GM12878 (cell line): Measurements from ENCODE around the gene MAP3K5. TPM values are rescaled to one million over a fixed set of nuclear protein-coding genes. Genes with fewer than 3 reads are reported as not detected.

Experiments
- ATAC-seq: fragments of 200-7000 bp; cut with Tn5 transposase; 3 replicates; pipeline ENCODE4 v1.9.1; 2020; ENCODE audit warnings: mild to moderate bottlenecking, moderate library complexity
- BruUV-seq: library from RNA; stranded (reverse); fragments of 400-500 nt; replicated peaks from 2 replicates; lab custom pipeline; 2021; lab: Mats Ljungman, UMichigan
- CTCF ChIA-PET: fragments of 300-600 bp; sonication (Branson Sonifier 250); formaldehyde crosslinking; extraction: SDS; loops from one replicate; lab custom pipeline; 2021; ENCODE audit warnings: inconsistent platforms; lab: Yijun Ruan, JAX
- POLR2A ChIA-PET: fragments of 350-600 bp; formaldehyde crosslinking; extraction: SDS; loops from one replicate; lab custom pipeline; 2021; ENCODE audit warnings: inconsistent platforms; lab: Charles Lee
- RAD21 ChIA-PET: fragments of 300-600 bp; sonication (Branson Sonifier 250); formaldehyde crosslinking; loops from one replicate; lab custom pipeline; 2023; ENCODE audit warnings: antibody characterized with exemption; ENCODE audit not compliant: unreplicated experiment; lab: Charles Lee
- SMC1A ChIA-PET: fragments of 300-600 bp; sonication (Branson Sonifier 250); formaldehyde crosslinking; loops from one replicate; lab custom pipeline; 2023; ENCODE audit not compliant: unreplicated experiment, uncharacterized antibody; lab: Charles Lee
- DNase-seq: peaks from one replicate; pipeline ENCODE4 v3.0.0-alpha.2; 2011; ENCODE audit warnings: low read depth, low spot score
- FAIRE-seq: peaks from 3 replicates; lab custom pipeline; 2011; peaks lifted over from hg19 to GRCh38; lab: Jason Lieb, UNC
- H2AFZ ChIP-seq: 2 replicates; pipeline ENCODE4 v1.6.0; 2011; ENCODE audit warnings: low read depth, low read length, control low read depth; ENCODE audit not compliant: control insufficient read depth
- H3K27ac ChIP-seq: 2 replicates; pipeline ENCODE4 v1.5.1; 2011; ENCODE audit warnings: control low read depth; ENCODE audit not compliant: control insufficient read depth, insufficient read depth
- H3K27me3 ChIP-seq, 2 experiments: replicated peaks in 1 of 2; 2 replicates each; pipeline versions ENCODE4 v1.6.0 to v1.6.1; 2011; ENCODE audit warnings: low read length in 1 of 2; ENCODE audit not compliant: control insufficient read depth in 2 of 2, insufficient read depth in 2 of 2
- H3K36me3 ChIP-seq, 2 experiments: 2 replicates each; pipeline ENCODE4 v1.5.1; 2011; ENCODE audit warnings: low read length in 1 of 2; ENCODE audit not compliant: control insufficient read depth in 2 of 2, insufficient read depth in 2 of 2
- H3K4me1 ChIP-seq: 2 replicates; pipeline ENCODE4 v1.6.1; 2011; ENCODE audit warnings: mild to moderate bottlenecking, low read length, moderate library complexity, mixed read lengths; ENCODE audit not compliant: control insufficient read depth, insufficient read depth
- H3K4me2 ChIP-seq: 2 replicates; pipeline ENCODE4 v1.6.0; 2011; ENCODE audit warnings: control low read depth; ENCODE audit not compliant: control insufficient read depth, insufficient read depth
- H3K4me3 ChIP-seq: fragments of 200-600 bp; sonication (generic); 2 replicates; pipeline ENCODE4 v1.5.1; 2016
- H3K79me2 ChIP-seq: 2 replicates; pipeline ENCODE4 v1.6.0; 2011; ENCODE audit warnings: low read length; ENCODE audit not compliant: control insufficient read depth, insufficient read depth
- H3K9ac ChIP-seq: 2 replicates; pipeline ENCODE4 v1.8.0; 2011; ENCODE audit warnings: low read length, control low read depth, mixed read lengths; ENCODE audit not compliant: control insufficient read depth, insufficient read depth
- H3K9me3 ChIP-seq: replicated peaks from 3 replicates; pipeline ENCODE4 v1.5.1; 2011; ENCODE audit warnings: mild to moderate bottlenecking, low read length; ENCODE audit not compliant: control insufficient read depth, insufficient read depth
- H4K20me1 ChIP-seq: 2 replicates; pipeline ENCODE4 v1.6.0; 2011; ENCODE audit not compliant: control insufficient read depth, insufficient read depth
- LARP7 ChIP-seq: fragments of 450-650 bp; IDR thresholded peaks from 2 replicates; pipeline ENCODE4 v1.6.1; 2017; ENCODE audit warnings: mild to moderate bottlenecking
- MTA3 ChIP-seq: IDR thresholded peaks from 2 replicates; pipeline ENCODE4 v1.6.1; 2012; ENCODE audit warnings: low read length, inconsistent platforms, borderline replicate concordance
- SPI1 ChIP-seq: IDR thresholded peaks from 2 replicates; pipeline ENCODE4 v1.6.1; 2011; ENCODE audit warnings: low read depth, mild to moderate bottlenecking, low read length, moderate library complexity, borderline replicate concordance; ENCODE audit not compliant: insufficient read depth
- TAF1 ChIP-seq: IDR thresholded peaks from 2 replicates; pipeline ENCODE4 v1.6.1; 2011; ENCODE audit warnings: mild to moderate bottlenecking, low read depth, low read length, borderline replicate concordance
- WGBS: methylation state at CpG from one replicate; pipeline ENCODE4 v1.1.6; 2016; ENCODE audit warnings: low lambda C conversion rate; ENCODE audit not compliant: insufficient replicate concordance, insufficient coverage; ENCODE audit errors: missing lambda C conversion rate; 5-methylcytosine and 5-hydroxymethylcytosine counted together
- in situ Hi-C: fragments of 300-500 bp; cut with MboI; formaldehyde crosslinking; loops from 9 replicates; pipeline ENCODE4 v1.14.3; 2018; ENCODE audit warnings: mixed read lengths
- intact Hi-C: fragments of 100-400 bp; cut with micrococcal nuclease; formaldehyde crosslinking; loops from one replicate; pipeline ENCODE4 v1.14.2; 2022; ENCODE audit not compliant: unreplicated experiment
- polyA plus RNA-seq, 11 experiments: library from polyadenylated mRNA; depleted of rRNA in 4 of 11; unstranded in 6 of 11; stranded (reverse) in 5 of 11; fragments of >200 nt; fragmentation: Nextera tagmentation in 4 of 11; fragmentation: Illumina TruSeq in 1 of 11; extraction: Ambion mirVana in 4 of 11; extraction: Trizol in 1 of 11; gene quantifications; 1 replicate in 1 of 11; 2 replicates in 10 of 11; pipeline versions ENCODE4 v1.2.1 to v1.2.3, GENCODE V29; 2011 to 2016; ENCODE audit warnings: inconsistent platforms in 2 of 11, missing spikeins in 2 of 11, low read depth in 1 of 11
- total RNA-seq, 4 experiments: library from RNA; depleted of rRNA in 3 of 4; stranded (reverse); fragments of >200 nt in 3 of 4; fragmentation: Illumina TruSeq in 1 of 4; extraction: Trizol in 1 of 4; gene quantifications; 2 replicates each; pipeline versions ENCODE4 v1.2.1 to v1.2.3, GENCODE V29; 2013 to 2021
- TF ChIP-seq, protein P1 (sequence below): fragments of 450-650 bp; IDR thresholded peaks from 2 replicates; pipeline ENCODE4 v1.6.1; 2017; ENCODE audit warnings: low read depth, mild to moderate bottlenecking, moderate library complexity

MAP3K5 gene
- total and polyA plus RNA-seq, 10 of the 15 experiments (the other 5 are each of a cell fraction or from before 2014, with no cell fraction given): 5.4 to 34.3 (median 26.4) TPM

DNA sequence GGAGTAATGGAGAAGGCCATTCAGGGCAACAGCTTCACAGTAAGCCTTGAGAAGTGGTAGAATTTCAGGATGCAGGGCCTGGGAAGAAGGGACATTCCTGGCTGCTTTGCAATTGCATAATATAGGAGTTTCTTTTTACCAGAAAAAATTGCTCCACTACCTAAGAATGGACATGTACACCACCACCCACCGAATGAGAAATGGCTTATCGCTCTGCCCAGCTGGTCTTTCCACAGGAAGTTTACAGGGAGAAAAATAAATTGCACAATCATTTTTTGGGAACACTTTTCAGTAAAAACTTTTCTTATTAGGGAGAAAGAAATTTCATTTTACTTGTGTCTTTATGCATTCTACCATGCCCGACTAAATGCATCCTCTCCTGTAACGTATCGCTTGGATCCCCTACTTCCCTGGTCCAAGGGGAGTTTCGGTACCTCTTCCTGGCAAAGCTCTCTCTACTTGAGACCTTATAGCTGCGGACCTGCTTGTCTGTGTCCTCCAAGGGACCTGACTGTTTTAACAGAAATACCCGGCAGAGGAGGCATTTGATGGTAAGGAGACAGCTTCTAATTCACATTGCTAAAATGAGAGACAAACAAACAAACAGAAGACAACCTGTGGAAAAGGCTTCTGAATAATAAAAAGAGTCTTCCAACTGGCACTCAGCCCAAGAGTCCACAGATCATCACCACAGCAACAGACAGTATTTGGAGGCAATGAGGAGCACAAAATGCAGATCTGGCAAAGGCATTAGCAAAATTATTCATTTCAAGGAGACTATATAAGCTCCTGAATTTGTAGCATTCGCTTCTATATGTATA lies 54.2 kb downstream of the MAP3K5 start:
- Histone ChIP-seq H3K79me2 (peaks cover 97% of the 10 kb centered on the region), H3K9ac (no peak overlapping the region), H4K20me1 (no peaks in the 10 kb centered on the region), H3K4me3 (no peak overlapping the region), H3K36me3 (peaks cover 2 to 6% of the 10 kb centered on the region in 2 experiments; a peak in 2 of 4 replicates), H3K27ac (no peak overlapping the region), H3K9me3 (no peaks in the 10 kb centered on the region)
- BruUV-seq: no TSS peak
- ChIA-PET RAD21 (interaction anchor here (0.9 to 4.8 kb wide), 4 partner anchors 21 to 53 kb away, joined by 3 to 56 read pairs (median 18); partner anchors contain the start of gene MAP3K5), SMC1A (interaction anchor here (1.1 to 19.4 kb wide), 7 partner anchors 10 to 93 kb away, joined by 4 to 370 read pairs (median 6); partner anchors contain the start of gene MAP3K5), CTCF (interaction anchor here (1.4 to 5.7 kb wide), 5 partner anchors 10 to 93 kb away, joined by 5 to 34 read pairs (median 8); partner anchors contain the start of gene MAP3K5)
- DNase-seq (no peak), FAIRE-seq (no peak)
- in situ Hi-C loops: no loop called here
- TF ChIP-seq LARP7 (no peak), TAF1 (no peak)
- TF ChIP-seq, all 136 proteins: peak for 0
- Histone ChIP-seq H3K4me1 (peaks cover 7% of the 10 kb centered on the region; the same call in 1 of the 2 replicates), H3K27me3 (no peaks in the 10 kb centered on the region), H2AFZ (no peak overlapping the region), H3K4me2 (no peak overlapping the region)
- WGBS: 89% methylated on average over 9 of the region's 9 CpGs
- POLR2A ChIA-PET: interaction anchor here (0.7 to 1.5 kb wide), 5 partner anchors 9 to 145 kb away, joined by 3 to 6 read pairs (median 3); no protein-coding TSS in a partner anchor
- intact Hi-C loops: no loop called here
- ATAC-seq: no peak

DNA sequence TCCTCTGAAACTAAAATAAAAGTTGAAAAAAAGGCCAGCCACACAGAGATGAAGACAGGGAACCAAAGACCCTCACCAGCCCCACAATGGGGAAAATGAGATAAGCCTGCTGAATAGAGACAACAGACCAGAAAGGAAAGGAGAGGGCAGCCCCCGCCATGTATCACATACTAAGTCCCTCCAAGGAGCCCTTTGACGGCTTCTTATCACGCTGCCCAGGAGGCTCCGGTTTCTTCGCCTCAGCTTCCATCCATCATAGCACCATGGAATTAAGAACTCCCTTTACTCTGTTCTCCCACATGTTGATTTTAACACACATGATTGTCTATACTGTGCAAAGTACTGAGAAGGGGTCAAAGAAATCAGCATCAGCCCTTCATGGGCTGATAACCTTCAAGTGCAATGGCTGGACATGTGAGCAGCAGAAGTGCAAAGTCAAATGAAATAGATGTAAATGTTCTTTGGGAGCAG lies 54.9 kb downstream of the MAP3K5 start:
- TF ChIP-seq, protein P1, sequence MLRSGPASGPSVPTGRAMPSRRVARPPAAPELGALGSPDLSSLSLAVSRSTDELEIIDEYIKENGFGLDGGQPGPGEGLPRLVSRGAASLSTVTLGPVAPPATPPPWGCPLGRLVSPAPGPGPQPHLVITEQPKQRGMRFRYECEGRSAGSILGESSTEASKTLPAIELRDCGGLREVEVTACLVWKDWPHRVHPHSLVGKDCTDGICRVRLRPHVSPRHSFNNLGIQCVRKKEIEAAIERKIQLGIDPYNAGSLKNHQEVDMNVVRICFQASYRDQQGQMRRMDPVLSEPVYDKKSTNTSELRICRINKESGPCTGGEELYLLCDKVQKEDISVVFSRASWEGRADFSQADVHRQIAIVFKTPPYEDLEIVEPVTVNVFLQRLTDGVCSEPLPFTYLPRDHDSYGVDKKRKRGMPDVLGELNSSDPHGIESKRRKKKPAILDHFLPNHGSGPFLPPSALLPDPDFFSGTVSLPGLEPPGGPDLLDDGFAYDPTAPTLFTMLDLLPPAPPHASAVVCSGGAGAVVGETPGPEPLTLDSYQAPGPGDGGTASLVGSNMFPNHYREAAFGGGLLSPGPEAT: no peak
- no peak for TF ChIP-seq SPI1
- 0 out of 2 replicates have a peak, but pooled peaks have one; percentile 39 for TF ChIP-seq MTA3
- TF ChIP-seq, all 136 proteins: peak for 1
- Histone ChIP-seq H3K79me2 (peaks cover 98% of the 10 kb centered on the region), H4K20me1 (no peaks in the 10 kb centered on the region), H3K27me3 (no peaks in the 10 kb centered on the region), H3K4me2 (no peak overlapping the region), H3K27ac (no peak overlapping the region), H3K4me1 (peaks cover 7% of the 10 kb centered on the region; the same call in 1 of the 2 replicates), H3K4me3 (no peak overlapping the region), H2AFZ (no peak overlapping the region), H3K36me3 (peaks cover 2 to 6% of the 10 kb centered on the region in 2 experiments; a peak in 2 of 4 replicates), H3K9me3 (no peaks in the 10 kb centered on the region; the same call in 2 of the 3 replicates), H3K9ac (no peak overlapping the region)
- 100% methylated on average over 5 of the region's 5 CpGs for WGBS
- DNase-seq: no peak
- in situ Hi-C loops (no loop called here), intact Hi-C loops (no loop called here)
- no peak for ATAC-seq
- ChIA-PET SMC1A (interaction anchor here (1.3 to 19.4 kb wide), 4 partner anchors 12 to 93 kb away, joined by 6 to 370 read pairs (median 22); no protein-coding TSS in a partner anchor), POLR2A (interaction anchor here (1.0 to 1.2 kb wide), 2 partner anchors 19 to 144 kb away, joined by 3 read pairs; no protein-coding TSS in a partner anchor), RAD21 (interaction anchor here (1.0 to 4.4 kb wide), 3 partner anchors 14 to 53 kb away, joined by 3 to 56 read pairs (median 15); partner anchors contain the start of gene MAP3K5), CTCF (interaction anchor here (1.4 to 5.7 kb wide), 3 partner anchors 14 to 92 kb away, joined by 5 to 34 read pairs (median 7); partner anchors contain the start of gene MAP3K5)
- BruUV-seq: no TSS peak
- FAIRE-seq: no peak
